OCI-LY3 (cell line): Measurements from ENCODE around the gene CTNNA3.

Experiments used
- CTCF ChIP-seq: fragments of 200-600, 300-600 bp; sonication (generic); IDR thresholded peaks from 2 replicates; pipeline ENCODE4 v1.5.1; 2014; ENCODE audit warnings: antibody characterized with exemption, low read length, low read depth
- EZH2phosphoT487 ChIP-seq: fragments of 200-600 bp; shearing (Covaris generic); IDR thresholded peaks from 2 replicates; pipeline ENCODE4 v1.6.1; 2018; ENCODE audit warnings: antibody characterized with exemption, mixed run types, low read depth

GRCh38 chr10:66931949-66932343 is 764.0 kb downstream of the CTNNA3 start:
- TF ChIP-seq CTCF (no peak), EZH2phosphoT487 (no peak)
